Erythroblast (primary cell): ENCODE results near the gene LRCH2.

ENCODE experiments used
- DNase-seq, 2 experiments: peaks; one replicate each; lab custom pipeline; 2025; lab: John Stamatoyannopoulos, UW
- GATA1 ChIP-seq: IDR thresholded peaks from 2 replicates; pipeline ENCODE4 v1.6.1; 2011; ENCODE audit warnings: low read depth, mild to moderate bottlenecking, control low read depth, low read length, moderate library complexity
- POLR2A ChIP-seq: IDR thresholded peaks from 2 replicates; pipeline ENCODE4 v1.6.1; 2011; ENCODE audit warnings: mild to moderate bottlenecking, low read length

LRCH2 gene

GRCh38 chrX:115067812-115068211, 166.1 kb downstream of the LRCH2 start:
- TF ChIP-seq POLR2A, result no peak
- TF ChIP-seq GATA1, result no peak
- no peak for DNase-seq

- no peak for DNase-seq
- TF ChIP-seq GATA1 (no peak), POLR2A (no peak)
Measured at GRCh38 chrX:115065304-115065703, 168.6 kb downstream of the LRCH2 start.
